Panc1 (cell line): ENCODE results near the gene BRK1. TPM values are rescaled to one million over a fixed set of nuclear protein-coding genes. Genes with fewer than 3 reads are reported as not detected.
"Not testable (repeated sequence)": the region's sequence is repeated elsewhere in the genome, so short reads cannot be mapped to it uniquely, and the experiment has no call there.

Source experiments
- ATAC-seq: fragments of 200-7000 bp; cut with Tn5 transposase; 2 replicates; pipeline ENCODE4 v1.9.1; 2020; ENCODE audit warnings: mild to moderate bottlenecking, moderate library complexity
- BruUV-seq: library from RNA; stranded (reverse); fragments of 400-500 nt; replicated peaks from 2 replicates; lab custom pipeline; 2021; lab: Mats Ljungman, UMichigan
- CTCF ChIA-PET: fragments of 300-600 bp; sonication (Branson Sonifier 250); formaldehyde crosslinking; loops from one replicate; lab custom pipeline; 2022; ENCODE audit warnings: antibody characterized with exemption; lab: Charles Lee
- POLR2A ChIA-PET: fragments of 300-600 bp; sonication (Branson Sonifier 250); formaldehyde crosslinking; loops from one replicate; lab custom pipeline; 2022; ENCODE audit warnings: antibody characterized with exemption; lab: Charles Lee
- DNase-seq: peaks from one replicate; pipeline ENCODE4 v3.0.0-alpha.2; 2010; ENCODE audit warnings: low read depth, low spot score
- H3K27ac ChIP-seq: 2 replicates; pipeline ENCODE4 v1.5.1; 2011; ENCODE audit warnings: mild to moderate bottlenecking, low read length, inconsistent platforms
- H3K27me3 ChIP-seq: fragments of 200-500 bp; sonication (Bioruptor generic); 2 replicates; pipeline ENCODE4 v1.6.0; 2014; ENCODE audit warnings: low read length, inconsistent platforms; ENCODE audit not compliant: control insufficient read depth, insufficient read depth
- H3K36me3 ChIP-seq: fragments of 200-500 bp; sonication (Bioruptor generic); 2 replicates; pipeline ENCODE4 v1.5.1; 2014; ENCODE audit warnings: inconsistent platforms, mild to moderate bottlenecking, low read length, moderate library complexity; ENCODE audit not compliant: control insufficient read depth, insufficient read depth
- H3K4me1 ChIP-seq: 2 replicates; pipeline ENCODE4 v1.5.1; 2011; ENCODE audit warnings: inconsistent platforms, mild to moderate bottlenecking, low read length, moderate library complexity; ENCODE audit not compliant: control insufficient read depth, insufficient read depth
- H3K4me3 ChIP-seq, 2 experiments: 2 replicates each; pipeline ENCODE4 v1.5.1; 2011 to 2012; ENCODE audit warnings: low read depth in 2 of 2, low read length in 2 of 2, mild to moderate bottlenecking in 2 of 2, inconsistent platforms in 1 of 2, moderate library complexity in 1 of 2
- H3K9me3 ChIP-seq: fragments of 200-500 bp; sonication (Bioruptor generic); 2 replicates; pipeline ENCODE4 v1.5.1; 2014; ENCODE audit warnings: low read depth, mild to moderate bottlenecking, inconsistent platforms, low read length, moderate library complexity; ENCODE audit not compliant: control insufficient read depth, insufficient read depth
- POLR2AphosphoS5 ChIP-seq: IDR thresholded peaks from 2 replicates; pipeline ENCODE4 v1.6.1; 2012; ENCODE audit warnings: mild to moderate bottlenecking, low read depth, low read length, moderate library complexity
- SIN3A ChIP-seq: IDR thresholded peaks from 2 replicates; pipeline ENCODE4 v1.6.1; 2012; ENCODE audit warnings: low read depth, mild to moderate bottlenecking, low read length, moderate library complexity, borderline replicate concordance; ENCODE audit not compliant: insufficient read depth
- TCF7L2 ChIP-seq: IDR thresholded peaks from 2 replicates; pipeline ENCODE4 v1.6.1; 2011; ENCODE audit warnings: mild to moderate bottlenecking, low read depth, low read length, inconsistent platforms
- in situ Hi-C: cut with HindIII; loops from 2 replicates; pipeline ENCODE4 v1.10.0; 2016; ENCODE audit warnings: low sequenced_read_pairs, low pct_unique_long_range_greater_than_20kb
- intact Hi-C: fragments of 100-400 bp; cut with micrococcal nuclease; formaldehyde crosslinking; loops from one replicate; pipeline ENCODE4 v1.10.0; 2022; ENCODE audit not compliant: unreplicated experiment
- total RNA-seq: library from RNA; stranded (reverse); gene quantifications from one replicate; pipeline ENCODE4 v1.2.1, GENCODE V29; 2021; ENCODE audit not compliant: unreplicated experiment
- TF ChIP-seq, protein P1 (sequence below), 2 experiments: IDR thresholded peaks; 2 replicates each; pipeline ENCODE4 v1.6.1; 2011 to 2012; ENCODE audit warnings: low read depth in 2 of 2, control low read depth in 1 of 2, low read length in 1 of 2, mild to moderate bottlenecking in 1 of 2, moderate library complexity in 1 of 2; ENCODE audit not compliant: insufficient read depth in 1 of 2
- TF ChIP-seq, protein P2 (sequence below): fragments of 450-650 bp; IDR thresholded peaks from 2 replicates; pipeline ENCODE4 v1.5.1; 2017; ENCODE audit warnings: mild to moderate bottlenecking

Gene BRK1
- total RNA-seq, 1 experiment from 2014 or later, result 81.9 TPM

DNA sequence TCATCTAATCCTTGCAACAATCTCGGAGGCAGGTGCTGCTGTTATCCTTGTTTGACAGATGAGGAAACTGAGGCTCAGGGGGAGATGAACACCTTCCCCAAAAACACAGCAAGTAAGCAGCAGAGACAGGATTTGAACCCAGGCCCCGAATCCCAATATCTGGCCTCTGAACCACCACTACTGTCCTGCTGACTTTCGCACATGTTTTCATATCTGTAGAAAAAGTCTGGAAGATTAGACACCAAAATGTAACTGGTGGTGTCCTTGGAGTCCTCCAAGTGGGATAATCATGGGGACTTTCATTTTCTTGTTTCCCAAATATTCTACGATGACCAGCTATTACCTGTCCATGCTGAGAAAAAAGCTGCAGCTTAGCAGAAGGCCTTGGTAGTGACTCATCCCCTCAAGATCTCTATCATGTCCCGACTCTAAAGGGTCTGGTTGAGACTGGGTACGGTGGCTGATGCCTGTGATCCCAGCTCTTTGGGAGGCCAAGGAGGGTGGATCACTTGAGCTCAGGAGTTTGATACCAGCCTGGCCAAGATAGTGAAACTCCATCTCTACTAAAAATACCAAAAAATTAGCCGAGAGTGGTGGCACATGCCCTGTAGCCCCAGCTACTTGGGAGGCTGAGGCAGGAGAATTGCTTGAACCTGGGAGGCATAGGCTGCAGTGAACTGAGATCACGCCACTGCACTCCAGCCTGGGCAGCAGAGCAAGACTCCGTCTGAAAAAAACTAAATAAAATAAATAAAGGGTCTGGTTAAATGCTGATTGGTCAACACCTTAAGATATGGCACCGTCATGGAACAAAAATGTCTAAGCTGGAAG, 57.8 kb downstream of the BRK1 start:
- TF ChIP-seq, protein P1, sequence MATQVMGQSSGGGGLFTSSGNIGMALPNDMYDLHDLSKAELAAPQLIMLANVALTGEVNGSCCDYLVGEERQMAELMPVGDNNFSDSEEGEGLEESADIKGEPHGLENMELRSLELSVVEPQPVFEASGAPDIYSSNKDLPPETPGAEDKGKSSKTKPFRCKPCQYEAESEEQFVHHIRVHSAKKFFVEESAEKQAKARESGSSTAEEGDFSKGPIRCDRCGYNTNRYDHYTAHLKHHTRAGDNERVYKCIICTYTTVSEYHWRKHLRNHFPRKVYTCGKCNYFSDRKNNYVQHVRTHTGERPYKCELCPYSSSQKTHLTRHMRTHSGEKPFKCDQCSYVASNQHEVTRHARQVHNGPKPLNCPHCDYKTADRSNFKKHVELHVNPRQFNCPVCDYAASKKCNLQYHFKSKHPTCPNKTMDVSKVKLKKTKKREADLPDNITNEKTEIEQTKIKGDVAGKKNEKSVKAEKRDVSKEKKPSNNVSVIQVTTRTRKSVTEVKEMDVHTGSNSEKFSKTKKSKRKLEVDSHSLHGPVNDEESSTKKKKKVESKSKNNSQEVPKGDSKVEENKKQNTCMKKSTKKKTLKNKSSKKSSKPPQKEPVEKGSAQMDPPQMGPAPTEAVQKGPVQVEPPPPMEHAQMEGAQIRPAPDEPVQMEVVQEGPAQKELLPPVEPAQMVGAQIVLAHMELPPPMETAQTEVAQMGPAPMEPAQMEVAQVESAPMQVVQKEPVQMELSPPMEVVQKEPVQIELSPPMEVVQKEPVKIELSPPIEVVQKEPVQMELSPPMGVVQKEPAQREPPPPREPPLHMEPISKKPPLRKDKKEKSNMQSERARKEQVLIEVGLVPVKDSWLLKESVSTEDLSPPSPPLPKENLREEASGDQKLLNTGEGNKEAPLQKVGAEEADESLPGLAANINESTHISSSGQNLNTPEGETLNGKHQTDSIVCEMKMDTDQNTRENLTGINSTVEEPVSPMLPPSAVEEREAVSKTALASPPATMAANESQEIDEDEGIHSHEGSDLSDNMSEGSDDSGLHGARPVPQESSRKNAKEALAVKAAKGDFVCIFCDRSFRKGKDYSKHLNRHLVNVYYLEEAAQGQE (IDR thresholded peaks at IDR 0.05; ENCODE audit: insufficient read depth in 1 of 2, low read depth in 2 of 2, low read length in 1 of 2), result no peak
- peak overlapping the region; percentile 51 for H3K27ac ChIP-seq
- peak; percentile 41 for ATAC-seq
- no peaks in the 10 kb centered on the region for H3K9me3 ChIP-seq
- peaks cover 34% of the 10 kb centered on the region for H3K4me1 ChIP-seq
- no peak overlapping the region for H3K4me3 ChIP-seq
- BruUV-seq, result no TSS peak
- no peaks in the 10 kb centered on the region; the same call in 1 of the 2 replicates for H3K36me3 ChIP-seq
- no peak for DNase-seq
- intact Hi-C loops (loop anchor here (10.0 kb wide), 1 partner anchor 51 kb away; no protein-coding TSS in a partner anchor), in situ Hi-C loops (no loop called here)
- ChIA-PET POLR2A (no interaction called here), CTCF (no interaction called here)
- no peaks in the 10 kb centered on the region for H3K27me3 ChIP-seq

DNA sequence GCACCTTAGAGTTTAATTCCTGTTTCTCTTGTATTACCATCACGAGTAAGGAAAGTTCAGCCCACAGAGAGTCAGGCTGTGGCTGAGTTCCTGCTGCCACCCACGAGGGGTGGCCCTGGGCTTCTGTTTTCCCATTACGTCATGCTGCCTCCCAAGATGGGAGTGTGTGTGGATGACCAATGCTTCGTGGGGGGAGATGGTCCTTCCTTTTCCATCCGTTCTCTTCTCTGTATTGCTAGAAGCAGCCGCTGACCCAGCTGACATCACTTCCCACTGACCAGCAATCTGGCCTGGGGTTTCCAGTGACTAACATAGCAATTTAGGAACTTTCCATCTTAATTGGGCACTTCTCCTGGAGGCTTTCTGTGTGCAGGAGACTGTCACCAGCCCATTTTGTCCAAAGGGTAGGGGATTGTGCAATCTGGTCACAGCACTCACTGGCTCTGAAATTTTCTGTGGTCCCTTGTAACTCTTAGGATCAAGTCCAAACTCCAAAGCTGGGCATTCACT, 58.5 kb downstream of the BRK1 start:
- ATAC-seq (peak; percentile 72), DNase-seq (no peak)
- Histone ChIP-seq H3K4me1 (peaks cover 27% of the 10 kb centered on the region), H3K9me3 (no peaks in the 10 kb centered on the region), H3K4me3 (no peak overlapping the region), H3K36me3 (no peaks in the 10 kb centered on the region; the same call in 1 of the 2 replicates), H3K27me3 (no peaks in the 10 kb centered on the region), H3K27ac (peak overlapping the region; percentile 51)
- in situ Hi-C loops (no loop called here), intact Hi-C loops (loop anchor here (10.0 kb wide), 1 partner anchor 51 kb away; no protein-coding TSS in a partner anchor)
- BruUV-seq, result TSS peak; percentile 44
- ChIA-PET CTCF (no interaction called here), POLR2A (no interaction called here)
- no peak for TF ChIP-seq SIN3A
- TF ChIP-seq, protein P1 (IDR thresholded peaks at IDR 0.05; ENCODE audit: insufficient read depth in 1 of 2, low read depth in 2 of 2, low read length in 1 of 2), result no peak
- TF ChIP-seq, protein P2, sequence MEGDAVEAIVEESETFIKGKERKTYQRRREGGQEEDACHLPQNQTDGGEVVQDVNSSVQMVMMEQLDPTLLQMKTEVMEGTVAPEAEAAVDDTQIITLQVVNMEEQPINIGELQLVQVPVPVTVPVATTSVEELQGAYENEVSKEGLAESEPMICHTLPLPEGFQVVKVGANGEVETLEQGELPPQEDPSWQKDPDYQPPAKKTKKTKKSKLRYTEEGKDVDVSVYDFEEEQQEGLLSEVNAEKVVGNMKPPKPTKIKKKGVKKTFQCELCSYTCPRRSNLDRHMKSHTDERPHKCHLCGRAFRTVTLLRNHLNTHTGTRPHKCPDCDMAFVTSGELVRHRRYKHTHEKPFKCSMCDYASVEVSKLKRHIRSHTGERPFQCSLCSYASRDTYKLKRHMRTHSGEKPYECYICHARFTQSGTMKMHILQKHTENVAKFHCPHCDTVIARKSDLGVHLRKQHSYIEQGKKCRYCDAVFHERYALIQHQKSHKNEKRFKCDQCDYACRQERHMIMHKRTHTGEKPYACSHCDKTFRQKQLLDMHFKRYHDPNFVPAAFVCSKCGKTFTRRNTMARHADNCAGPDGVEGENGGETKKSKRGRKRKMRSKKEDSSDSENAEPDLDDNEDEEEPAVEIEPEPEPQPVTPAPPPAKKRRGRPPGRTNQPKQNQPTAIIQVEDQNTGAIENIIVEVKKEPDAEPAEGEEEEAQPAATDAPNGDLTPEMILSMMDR, result no peak
- no peak for TF ChIP-seq TCF7L2
- TF ChIP-seq POLR2AphosphoS5, result no peak

DNA sequence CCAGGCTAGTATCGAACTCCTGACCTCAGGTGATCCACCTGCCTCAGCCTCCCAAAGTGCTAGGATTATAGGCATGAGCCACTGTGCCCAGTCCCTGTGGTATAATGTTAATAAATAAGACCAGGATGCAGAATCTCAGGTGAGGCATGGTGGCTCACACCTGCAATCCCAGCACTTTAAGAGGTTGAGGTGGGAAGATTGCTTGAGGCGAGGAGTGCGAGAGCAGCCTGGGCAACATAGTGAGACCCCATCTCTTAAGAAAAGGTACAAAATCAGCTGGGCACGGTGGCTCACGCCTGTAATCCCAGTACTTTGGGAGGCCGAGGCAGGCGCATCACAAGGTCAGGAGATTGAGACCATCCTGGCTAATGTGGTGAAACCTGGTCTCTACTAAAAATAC, 59.9 kb downstream of the BRK1 start:
- H3K27ac ChIP-seq, H3K9me3 ChIP-seq, ATAC-seq, H3K36me3 ChIP-seq, DNase-seq, H3K27me3 ChIP-seq, CTCF ChIA-PET, H3K4me3 ChIP-seq, BruUV-seq, in situ Hi-C loops: not testable (repeated sequence)
- H3K4me1 ChIP-seq, result peaks cover 25% of the 10 kb centered on the region
- intact Hi-C loops, result loop anchor here (10.0 kb wide), 1 partner anchor 49 kb away; no protein-coding TSS in a partner anchor
- POLR2A ChIA-PET, result interaction anchor here (0.6 kb wide), 1 partner anchor 714 kb away, joined by 5 read pairs; no protein-coding TSS in a partner anchor

DNA sequence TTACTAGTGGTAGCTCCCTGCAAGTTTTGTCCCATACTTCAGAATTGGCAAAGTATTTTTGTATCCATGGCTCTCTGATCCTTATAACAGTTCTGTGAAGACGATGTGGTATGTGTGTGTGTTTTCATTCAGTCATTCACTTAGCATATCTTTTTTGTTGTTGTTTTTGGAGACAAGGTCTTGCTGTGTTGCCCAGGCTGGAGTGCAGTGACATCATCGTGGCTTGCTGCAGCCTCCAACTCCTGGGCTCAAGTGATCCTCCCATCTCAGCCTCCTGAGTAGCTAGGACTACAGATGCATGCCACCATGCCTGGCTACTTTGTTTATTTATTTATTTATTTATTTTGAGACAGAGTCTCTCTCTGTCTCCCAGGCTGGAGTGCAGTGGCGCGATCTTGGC, 60.7 kb downstream of the BRK1 start:
- H3K9me3 ChIP-seq, H3K4me3 ChIP-seq, H3K27me3 ChIP-seq, in situ Hi-C loops, H3K27ac ChIP-seq, DNase-seq, BruUV-seq, ATAC-seq, H3K36me3 ChIP-seq, CTCF ChIA-PET, POLR2A ChIA-PET: not testable (repeated sequence)
- intact Hi-C loops, result loop anchor here (10.0 kb wide), 1 partner anchor 49 kb away; no protein-coding TSS in a partner anchor
- peaks cover 19% of the 10 kb centered on the region for H3K4me1 ChIP-seq
